ENCODE results near the gene SPOCK2. TPM values are rescaled to one million over a fixed set of nuclear protein-coding genes. Genes with fewer than 3 reads are reported as not detected.

SPOCK2 gene
- total and polyA plus RNA-seq, 10 of the 15 experiments (the other 5 are each of a cell fraction or from before 2014, with no cell fraction given), result 0.02 to 1.5 (median 0.58) TPM

GRCh38 chr10:72098301-72098835 is 10.0 kb upstream of the SPOCK2 start:
- no TSS peak for BruUV-seq (replicated peaks)
- no peaks in the 10 kb centered on the region for H4K20me1 ChIP-seq (ENCODE audit: control insufficient read depth, insufficient read depth)
- intact Hi-C loops (cut with micrococcal nuclease; ENCODE audit: unreplicated experiment), result no loop called here
- TF ChIP-seq BCL11A (IDR thresholded peaks at IDR 0.05; ENCODE audit: low read depth, low read length), result no peak
- TF ChIP-seq GABPA (IDR thresholded peaks at IDR 0.05; ENCODE audit: low read depth), result no peak
- TF ChIP-seq CBX5 (IDR thresholded peaks at IDR 0.05; ENCODE audit: low read depth), result no peak
- TF ChIP-seq PAX8 (IDR thresholded peaks at IDR 0.05), result no peak
- no peak for TF ChIP-seq RB1 (IDR thresholded peaks at IDR 0.05; ENCODE audit: borderline replicate concordance)
- no peak for TF ChIP-seq ZBTB40 (IDR thresholded peaks at IDR 0.05; ENCODE audit: borderline replicate concordance)
- TF ChIP-seq CHD1 (IDR thresholded peaks at IDR 0.05; ENCODE audit: low read depth, low read length), result no peak
- no peak for TF ChIP-seq MTA3 (IDR thresholded peaks at IDR 0.05; ENCODE audit: borderline replicate concordance, low read length)
- TF ChIP-seq SIN3A (IDR thresholded peaks at IDR 0.05; ENCODE audit: low read depth, low read length), result no peak
- TF ChIP-seq ESRRA (IDR thresholded peaks at IDR 0.05; ENCODE audit: low read length), result no peak
- H3K9ac ChIP-seq (ENCODE audit: control insufficient read depth, insufficient read depth, low read length), result no peak overlapping the region
- WGBS (ENCODE audit: insufficient coverage, insufficient replicate concordance, low lambda C conversion rate, missing lambda C conversion rate), result 87% methylated on average over 3 of the region's 3 CpGs
- H3K4me3 ChIP-seq, result no peak overlapping the region
- no peak overlapping the region for H2AFZ ChIP-seq (ENCODE audit: control insufficient read depth, low read depth, low read length)
- no peak overlapping the region for H3K4me2 ChIP-seq (ENCODE audit: control insufficient read depth, insufficient read depth)
- ATAC-seq, result no peak
- no peak for FAIRE-seq
- no peaks in the 10 kb centered on the region for H3K9me3 ChIP-seq (replicated peaks; ENCODE audit: control insufficient read depth, insufficient read depth, low read length)
- no peak for DNase-seq (ENCODE audit: low read depth, low spot score)
- POLR2A ChIA-PET, result no interaction called here
- no peaks in the 10 kb centered on the region for H3K79me2 ChIP-seq (ENCODE audit: control insufficient read depth, insufficient read depth, low read length)
- H3K4me1 ChIP-seq (ENCODE audit: control insufficient read depth, insufficient read depth, low read length), result no peaks in the 10 kb centered on the region
- CTCF ChIA-PET, result interaction anchor here (0.8 to 0.9 kb wide), 2 partner anchors 10 to 50 kb away, joined by 3 to 4 read pairs; no protein-coding TSS in a partner anchor
- peaks cover 0 to 24% of the 10 kb centered on the region in 2 experiments; a peak in 2 of 4 replicates for H3K36me3 ChIP-seq (ENCODE audit: control insufficient read depth in 2 of 2, insufficient read depth in 2 of 2, low read length in 1 of 2)
- RAD21 ChIA-PET (ENCODE audit: unreplicated experiment), result no interaction called here
- no peak overlapping the region for H3K27ac ChIP-seq (ENCODE audit: control insufficient read depth, insufficient read depth)
- SMC1A ChIA-PET (ENCODE audit: uncharacterized antibody, unreplicated experiment), result interaction anchor here (1.1 to 1.2 kb wide), 3 partner anchors 16 to 50 kb away, joined by 3 read pairs; no protein-coding TSS in a partner anchor
- H3K27me3 ChIP-seq (replicated peaks in 1 of 2; ENCODE audit: control insufficient read depth in 2 of 2, insufficient read depth in 2 of 2, low read length in 1 of 2), result no peaks in the 10 kb centered on the region
- in situ Hi-C loops (cut with MboI), result no loop called here

Data from GM12878 (cell line).